OCI-LY3 (cell line): ENCODE data around the gene GABRB3.

ENCODE experiments used
- H2AFZ ChIP-seq: fragments of 200-600, 300-600 bp; shearing (Covaris generic); 2 replicates; pipeline ENCODE4 v1.6.0; 2014; ENCODE audit warnings: antibody characterized with exemption, low read depth, low read length
- H3K27ac ChIP-seq: fragments of 200-600, 300-600 bp; sonication (generic); 2 replicates; pipeline ENCODE4 v1.5.1; 2014; ENCODE audit warnings: mild to moderate bottlenecking, low read length, moderate library complexity, mixed read lengths
- H3K27me3 ChIP-seq: fragments of 200-600, 300-600 bp; sonication (generic); 2 replicates; pipeline ENCODE4 v1.6.1; 2014; ENCODE audit warnings: low read depth, low read length, mixed read lengths
- H3K36me3 ChIP-seq: fragments of 200-600, 300-600 bp; sonication (generic); replicated peaks from 2 replicates; pipeline ENCODE3; 2014; ENCODE audit warnings: low read depth, low read length, mixed read lengths
- H3K4me1 ChIP-seq: fragments of 300-600, 200-600 bp; sonication (generic); 2 replicates; pipeline ENCODE4 v1.6.1; 2014; ENCODE audit warnings: low read length, mixed read lengths
- H3K4me2 ChIP-seq: fragments of 200-600, 300-600 bp; sonication (generic); 2 replicates; pipeline ENCODE4 v1.6.1; 2014; ENCODE audit warnings: low read length, mixed read lengths
- H3K4me3 ChIP-seq: fragments of 300-600, 200-600 bp; sonication (generic); 2 replicates; pipeline ENCODE4 v1.5.1; 2014; ENCODE audit warnings: antibody characterized with exemption, mild to moderate bottlenecking, low read length, moderate library complexity
- H3K79me2 ChIP-seq: fragments of 300-600, 200-600 bp; shearing (Covaris generic); 2 replicates; pipeline ENCODE4 v1.6.1; 2014; ENCODE audit warnings: mild to moderate bottlenecking, low read length, mixed read lengths
- H3K9ac ChIP-seq: fragments of 300-600, 200-600 bp; shearing (Covaris generic); 2 replicates; pipeline ENCODE4 v1.6.0; 2014; ENCODE audit warnings: mild to moderate bottlenecking, low read length, moderate library complexity
- H3K9me3 ChIP-seq: fragments of 200-600, 300-600 bp; shearing (Covaris generic); 2 replicates; pipeline ENCODE4 v1.6.1; 2014; ENCODE audit warnings: low read length, mixed read lengths; ENCODE audit not compliant: insufficient read depth
- H4K20me1 ChIP-seq: fragments of 200-600, 300-600 bp; sonication (generic); 2 replicates; pipeline ENCODE4 v1.6.1; 2016; ENCODE audit warnings: low read length, mixed read lengths; ENCODE audit not compliant: insufficient read depth
- EZH2phosphoT487 ChIP-seq: fragments of 200-600 bp; shearing (Covaris generic); IDR thresholded peaks from 2 replicates; pipeline ENCODE4 v1.6.1; 2018; ENCODE audit warnings: antibody characterized with exemption, mixed run types, low read depth
- TF ChIP-seq, protein P1 (sequence below): fragments of 200-600, 300-600 bp; sonication (generic); IDR thresholded peaks from 2 replicates; pipeline ENCODE4 v1.5.1; 2014; ENCODE audit warnings: antibody characterized with exemption, low read length, low read depth

Gene GABRB3

DNA sequence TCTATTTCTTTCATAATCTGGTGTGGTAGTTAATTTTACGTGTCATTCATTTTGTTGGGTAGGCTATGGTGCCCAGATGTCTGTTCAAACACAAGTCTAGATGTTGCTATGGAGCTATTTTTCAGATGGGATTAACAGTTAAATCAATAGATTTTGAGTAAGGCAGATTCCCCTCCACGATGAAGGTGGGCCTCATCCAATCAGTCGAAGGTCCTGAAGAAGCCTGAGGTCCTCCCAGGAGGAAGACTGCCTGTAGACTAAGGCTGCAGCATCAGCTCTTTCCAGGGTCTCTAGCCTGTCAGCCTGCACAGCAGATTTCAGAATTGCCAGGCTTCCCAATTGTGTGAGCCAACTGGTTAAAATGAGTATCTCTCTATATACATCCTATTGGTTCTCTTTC is 92.9 kb downstream of the GABRB3 start:
- Histone ChIP-seq H3K4me3 (no peak overlapping the region), H4K20me1 (no peaks in the 10 kb centered on the region), H3K9me3 (no peaks in the 10 kb centered on the region), H3K9ac (no peak overlapping the region), H3K4me1 (no peaks in the 10 kb centered on the region), H3K79me2 (no peaks in the 10 kb centered on the region), H3K27ac (no peak overlapping the region), H2AFZ (no peak overlapping the region), H3K27me3 (no peaks in the 10 kb centered on the region), H3K4me2 (no peak overlapping the region), H3K36me3 (no peaks in the 10 kb centered on the region)
- no peak for TF ChIP-seq EZH2phosphoT487
- TF ChIP-seq, protein P1, sequence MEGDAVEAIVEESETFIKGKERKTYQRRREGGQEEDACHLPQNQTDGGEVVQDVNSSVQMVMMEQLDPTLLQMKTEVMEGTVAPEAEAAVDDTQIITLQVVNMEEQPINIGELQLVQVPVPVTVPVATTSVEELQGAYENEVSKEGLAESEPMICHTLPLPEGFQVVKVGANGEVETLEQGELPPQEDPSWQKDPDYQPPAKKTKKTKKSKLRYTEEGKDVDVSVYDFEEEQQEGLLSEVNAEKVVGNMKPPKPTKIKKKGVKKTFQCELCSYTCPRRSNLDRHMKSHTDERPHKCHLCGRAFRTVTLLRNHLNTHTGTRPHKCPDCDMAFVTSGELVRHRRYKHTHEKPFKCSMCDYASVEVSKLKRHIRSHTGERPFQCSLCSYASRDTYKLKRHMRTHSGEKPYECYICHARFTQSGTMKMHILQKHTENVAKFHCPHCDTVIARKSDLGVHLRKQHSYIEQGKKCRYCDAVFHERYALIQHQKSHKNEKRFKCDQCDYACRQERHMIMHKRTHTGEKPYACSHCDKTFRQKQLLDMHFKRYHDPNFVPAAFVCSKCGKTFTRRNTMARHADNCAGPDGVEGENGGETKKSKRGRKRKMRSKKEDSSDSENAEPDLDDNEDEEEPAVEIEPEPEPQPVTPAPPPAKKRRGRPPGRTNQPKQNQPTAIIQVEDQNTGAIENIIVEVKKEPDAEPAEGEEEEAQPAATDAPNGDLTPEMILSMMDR = no peak

DNA sequence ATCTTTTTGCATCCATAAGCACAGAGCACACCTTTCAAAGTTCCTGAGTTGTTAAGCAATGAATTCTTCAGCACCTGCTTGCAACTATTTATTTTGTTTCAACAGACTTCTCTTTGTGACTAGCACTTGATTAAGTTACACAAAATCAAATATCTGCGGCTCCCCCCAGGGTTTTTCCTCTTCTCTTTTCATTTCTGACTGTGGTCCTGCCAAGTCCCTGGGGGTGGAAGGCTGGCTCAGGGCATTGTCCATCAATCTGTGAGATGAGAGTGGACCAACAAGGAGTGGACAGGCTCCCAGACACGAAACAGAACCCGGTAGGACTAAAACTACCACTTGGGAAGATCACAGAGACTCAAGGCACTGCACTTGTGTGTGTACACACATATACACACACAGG is 96.8 kb downstream of the GABRB3 start:
- no peaks in the 10 kb centered on the region for H3K79me2 ChIP-seq
- H3K4me2 ChIP-seq = no peak overlapping the region

GRCh38 chr15:26674467-26674866 is 98.4 kb downstream of the GABRB3 start:
- Histone ChIP-seq H3K4me3 (no peak overlapping the region), H3K79me2 (no peaks in the 10 kb centered on the region), H3K4me2 (no peak overlapping the region), H3K27me3 (no peaks in the 10 kb centered on the region), H4K20me1 (no peaks in the 10 kb centered on the region), H3K9me3 (no peaks in the 10 kb centered on the region), H2AFZ (no peak overlapping the region), H3K9ac (no peak overlapping the region), H3K27ac (no peak overlapping the region), H3K36me3 (no peaks in the 10 kb centered on the region), H3K4me1 (no peaks in the 10 kb centered on the region)
- TF ChIP-seq EZH2phosphoT487 = no peak
- TF ChIP-seq, protein P1 = no peak

More for the DNA sequence above, 96.8 kb downstream of the GABRB3 start:
- H3K27me3 ChIP-seq = no peaks in the 10 kb centered on the region
- H3K36me3 ChIP-seq = no peaks in the 10 kb centered on the region
- no peaks in the 10 kb centered on the region for H3K9me3 ChIP-seq
- no peak overlapping the region for H3K27ac ChIP-seq
- H2AFZ ChIP-seq = no peak overlapping the region
- no peaks in the 10 kb centered on the region for H3K4me1 ChIP-seq
- TF ChIP-seq, protein P1 = no peak
- no peak for TF ChIP-seq EZH2phosphoT487
- no peak overlapping the region for H3K9ac ChIP-seq
- H3K4me3 ChIP-seq = no peak overlapping the region
- no peaks in the 10 kb centered on the region for H4K20me1 ChIP-seq

- Histone ChIP-seq H3K4me2 (no peak overlapping the region), H3K9ac (no peak overlapping the region), H4K20me1 (no peaks in the 10 kb centered on the region), H3K9me3 (no peaks in the 10 kb centered on the region), H3K27me3 (no peaks in the 10 kb centered on the region), H3K36me3 (no peaks in the 10 kb centered on the region), H3K79me2 (no peaks in the 10 kb centered on the region), H2AFZ (no peak overlapping the region), H3K4me1 (no peaks in the 10 kb centered on the region), H3K27ac (no peak overlapping the region), H3K4me3 (no peak overlapping the region)
- TF ChIP-seq EZH2phosphoT487 = no peak
- TF ChIP-seq, protein P1 = no peak
These were observed 99.4 kb downstream of the GABRB3 start for GRCh38 chr15:26673445-26673844.
